ENCODE results near the gene ANG.
"Not testable (repeated sequence)": the region's sequence is repeated elsewhere in the genome, so short reads cannot be mapped to it uniquely, and the experiment has no call there.

ANG gene

DNA sequence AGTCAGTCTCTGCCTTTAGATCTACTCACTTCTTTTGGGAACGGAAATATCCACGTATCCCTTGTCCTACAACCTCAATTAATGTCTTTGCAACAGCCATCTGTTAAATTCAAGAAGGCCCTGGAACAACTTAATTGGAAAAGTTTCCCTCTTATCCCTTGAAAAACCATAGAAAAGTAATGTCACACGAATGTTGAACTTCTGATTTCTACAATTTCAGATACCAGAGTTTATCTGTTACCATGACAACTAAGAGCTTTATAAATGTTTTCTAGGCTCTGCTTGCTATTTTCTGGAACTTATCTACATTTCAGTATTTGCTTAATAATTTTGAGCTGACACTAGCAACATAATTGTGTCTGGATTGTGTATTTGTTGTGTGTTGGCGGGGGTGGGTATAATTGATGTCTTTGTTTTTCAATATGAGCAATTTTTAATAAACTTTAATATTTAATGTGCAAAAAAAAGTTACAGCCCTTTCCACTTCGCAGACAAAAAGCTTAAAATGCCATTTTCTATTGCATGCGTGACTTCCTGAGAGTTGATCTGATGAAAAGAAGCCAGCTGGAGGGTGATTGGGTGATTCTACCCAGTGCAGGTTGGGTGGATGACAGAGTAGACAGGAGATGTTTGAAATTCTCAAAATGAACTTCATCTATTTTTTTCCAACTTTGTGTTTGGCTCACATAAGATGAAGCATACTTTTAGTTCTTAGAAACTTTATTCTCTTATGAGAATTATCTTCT lies 45.3 kb downstream of the ANG start:
- in situ Hi-C loops (cut with MboI; ENCODE audit: low sequenced_read_pairs): no loop called here

- in situ Hi-C loops (cut with MboI; ENCODE audit: low sequenced_read_pairs): no loop called here
Measured at GRCh38 chr14:20734430-20734806, 45.9 kb downstream of the ANG start.

- in situ Hi-C loops (cut with MboI; ENCODE audit: low sequenced_read_pairs): not testable (repeated sequence)
Measured at GRCh38 chr14:20738292-20738691, 49.7 kb downstream of the ANG start.

- in situ Hi-C loops (cut with MboI; ENCODE audit: low sequenced_read_pairs): no loop called here
Measured at GRCh38 chr14:20742132-20742531, 53.6 kb downstream of the ANG start.

- in situ Hi-C loops (cut with MboI; ENCODE audit: low sequenced_read_pairs): no loop called here
Measured at GRCh38 chr14:20743556-20743955, 55.0 kb downstream of the ANG start.

Data from HL-60/S4 treated with phorbol 12-myristate 13-acetate at 8.2 ng/mL for 4 days and 3 days (cell line).